Activated CD4-positive, alpha-beta T cell treated with anti-CD3 and anti-CD28 coated beads for 36 hours (primary cell): ENCODE measurements around the gene IFNA8. TPM values are rescaled to one million over a fixed set of nuclear protein-coding genes. Genes with fewer than 3 reads are reported as not detected.

ENCODE experiments used
- ATAC-seq: fragments of 200-7000 bp; cut with Tn5 transposase; one replicate; pipeline ENCODE4 v1.10.0; 2021; ENCODE audit warnings: mild to moderate bottlenecking, moderate library complexity
- CTCF ChIA-PET: fragments of 350-600 bp; sonication (Branson Sonifier 250); formaldehyde crosslinking; loops from one replicate; lab custom pipeline; 2021; ENCODE audit warnings: antibody characterized with exemption; lab: Charles Lee
- POLR2A ChIA-PET: fragments of 350-600 bp; sonication (Branson Sonifier 250); formaldehyde crosslinking; loops from one replicate; lab custom pipeline; 2021; ENCODE audit warnings: antibody characterized with exemption, inconsistent platforms; lab: Charles Lee
- DNase-seq: peaks from one replicate; pipeline ENCODE4 v3.0.0-alpha.2; 2020
- H3K27ac Mint-ChIP-seq: one replicate; pipeline ENCODE4 v1.8.0; 2021; ENCODE audit warnings: mixed read lengths
- H3K27me3 Mint-ChIP-seq: one replicate; pipeline ENCODE4 v1.8.0; 2021; ENCODE audit warnings: mixed read lengths
- H3K36me3 Mint-ChIP-seq: one replicate; pipeline ENCODE4 v1.8.0; 2021; ENCODE audit warnings: low read depth, mixed read lengths
- H3K4me1 Mint-ChIP-seq: one replicate; pipeline ENCODE4 v1.8.0; 2021; ENCODE audit warnings: mixed read lengths
- H3K4me3 Mint-ChIP-seq: one replicate; pipeline ENCODE4 v1.8.0; 2021; ENCODE audit warnings: mild to moderate bottlenecking, moderate library complexity, mixed read lengths
- H3K9me3 Mint-ChIP-seq: one replicate; pipeline ENCODE4 v1.8.0; 2021; ENCODE audit warnings: low read depth, mixed read lengths
- intact Hi-C, 2 experiments: fragments of 100-400 bp; cut with DNase I in 1 of 2; cut with micrococcal nuclease in 1 of 2; formaldehyde crosslinking; loops; one replicate each; pipeline versions ENCODE4 v1.14.2 to v1.15.1; 2022 to 2024; cut with DNase I, micrococcal nuclease
- total RNA-seq, 2 experiments: library from RNA; stranded (reverse); gene quantifications; one replicate each; pipeline ENCODE4 v1.2.3, GENCODE V29; 2021

IFNA8 gene
- total RNA-seq, 2 experiments from 2014 or later, result not detected

- no peak overlapping the region for H3K4me3 Mint-ChIP-seq
- DNase-seq (peak; percentile 37), ATAC-seq (peak; percentile 70)
- intact Hi-C loops, result loop anchor here (1.0 to 10.0 kb wide), 7 partner anchors 129 to 261 kb away; no protein-coding TSS in a partner anchor
- no peaks in the 10 kb centered on the region for H3K9me3 Mint-ChIP-seq
- peaks cover 2% of the 10 kb centered on the region for H3K27me3 Mint-ChIP-seq
- H3K4me1 Mint-ChIP-seq, result no peaks in the 10 kb centered on the region
- CTCF ChIA-PET, result interaction anchor here (0.6 to 4.1 kb wide), 20 partner anchors 9 to 287 kb away, joined by 3 to 37 read pairs (median 5); partner anchors contain the start of gene KLHL9
- no peak overlapping the region for H3K27ac Mint-ChIP-seq
- POLR2A ChIA-PET, result no interaction called here
- H3K36me3 Mint-ChIP-seq, result no peaks in the 10 kb centered on the region
These were observed 46.4 kb downstream of the IFNA8 start for GRCh38 chr9:21455320-21455719.

Other genes starting within 250 kb of the IFNA8 start
- gene IFNA21, start 242.5 kb upstream of the IFNA8 start, total RNA-seq, result not detected
- not detected for gene IFNA4, start 221.5 kb upstream of the IFNA8 start, total RNA-seq
- gene IFNA7, start 206.9 kb upstream of the IFNA8 start, total RNA-seq, result not detected
- not detected for gene IFNA10, start 202.0 kb upstream of the IFNA8 start, total RNA-seq
- gene IFNA16, start 191.8 kb upstream of the IFNA8 start, total RNA-seq, result not detected
- not detected for gene IFNA17, start 180.9 kb upstream of the IFNA8 start, total RNA-seq
- gene IFNA14, start 169.1 kb upstream of the IFNA8 start, total RNA-seq, result not detected
- gene IFNA5, start 103.8 kb upstream of the IFNA8 start, total RNA-seq, result not detected
- gene KLHL9, start 73.7 kb upstream of the IFNA8 start, total RNA-seq, result 10 to 100 TPM; 11.7 to 14.7 TPM
- not detected for gene IFNA6, start 58.2 kb upstream of the IFNA8 start, total RNA-seq
- gene IFNA13, start 41.1 kb upstream of the IFNA8 start, total RNA-seq, result not detected
- gene IFNA2, start 23.7 kb upstream of the IFNA8 start, total RNA-seq, result not detected
- gene IFNA1, start 31.3 kb downstream of the IFNA8 start, total RNA-seq, result not detected
- gene IFNE, start 73.2 kb downstream of the IFNA8 start, total RNA-seq, result not detected